IPS DF 6.9 (cell line): Measurements from ENCODE around the gene SMIM10.
A peak's percentile ranks its signal among the peaks of the same experiment; 100 is the strongest.

Source experiments
- DNase-seq: peaks from one replicate; pipeline ENCODE4 v3.0.0-alpha.2; 2013; ENCODE audit warnings: low read depth, low spot score
- H3K27ac ChIP-seq: one replicate; pipeline ENCODE4 v1.5.1; 2013; ENCODE audit warnings: low read length, control low read depth
- H3K27me3 ChIP-seq: 2 replicates; pipeline ENCODE4 v1.6.1; 2013; ENCODE audit warnings: mild to moderate bottlenecking, low read length; ENCODE audit not compliant: control insufficient read depth, insufficient read depth
- H3K36me3 ChIP-seq: 2 replicates; pipeline ENCODE4 v1.6.1; 2013; ENCODE audit warnings: low read length; ENCODE audit not compliant: control insufficient read depth, insufficient read depth
- H3K4me1 ChIP-seq: 2 replicates; pipeline ENCODE4 v1.6.1; 2013; ENCODE audit warnings: low read length; ENCODE audit not compliant: control insufficient read depth, insufficient read depth
- H3K4me3 ChIP-seq: 2 replicates; pipeline ENCODE4 v1.5.1; 2013; ENCODE audit warnings: mild to moderate bottlenecking, low read length
- H3K9me3 ChIP-seq: 2 replicates; pipeline ENCODE4 v1.6.1; 2013; ENCODE audit warnings: low read length, inconsistent platforms; ENCODE audit not compliant: control insufficient read depth, insufficient read depth
- WGBS: extraction: QIAGEN DNeasy Blood & Tissue Kit; methylation state at CpG from one replicate; pipeline ENCODE4 v1.1.7; 2013; ENCODE audit warnings: mixed read lengths, missing lambda C conversion rate; ENCODE audit not compliant: insufficient read length, insufficient coverage; 5-methylcytosine and 5-hydroxymethylcytosine counted together

SMIM10 gene

GRCh38 chrX:134981910-134982309 is 8.9 kb upstream of the SMIM10 start:
- WGBS, result no CpG with 5 or more reads among the region's 3 CpGs
- no peaks in the 10 kb centered on the region for H3K4me1 ChIP-seq
- no peaks in the 10 kb centered on the region for H3K27me3 ChIP-seq
- no peak overlapping the region for H3K27ac ChIP-seq
- H3K36me3 ChIP-seq, result no peaks in the 10 kb centered on the region
- no peak overlapping the region for H3K4me3 ChIP-seq
- DNase-seq, result no peak
- no peaks in the 10 kb centered on the region for H3K9me3 ChIP-seq

- WGBS, result no CpG with 5 or more reads among the region's 2 CpGs
- Histone ChIP-seq H3K4me3 (no peak overlapping the region), H3K27ac (no peak overlapping the region), H3K9me3 (no peaks in the 10 kb centered on the region), H3K4me1 (no peaks in the 10 kb centered on the region), H3K36me3 (no peaks in the 10 kb centered on the region), H3K27me3 (no peaks in the 10 kb centered on the region)
- DNase-seq, result no peak
These were observed 8.0 kb upstream of the SMIM10 start for GRCh38 chrX:134982748-134983147.

GRCh38 chrX:134985479-134985878 is 5.3 kb upstream of the SMIM10 start:
- DNase-seq, result no peak
- no peaks in the 10 kb centered on the region for H3K36me3 ChIP-seq
- WGBS, result no CpG with 5 or more reads among the region's 4 CpGs
- H3K27ac ChIP-seq, result no peak overlapping the region
- no peaks in the 10 kb centered on the region for H3K27me3 ChIP-seq
- no peak overlapping the region for H3K4me3 ChIP-seq
- no peaks in the 10 kb centered on the region for H3K4me1 ChIP-seq
- H3K9me3 ChIP-seq, result no peaks in the 10 kb centered on the region

- Histone ChIP-seq H3K27ac (no peak overlapping the region), H3K4me3 (no peak overlapping the region; the same call in 1 of the 2 replicates), H3K27me3 (no peaks in the 10 kb centered on the region), H3K4me1 (no peaks in the 10 kb centered on the region), H3K9me3 (no peaks in the 10 kb centered on the region), H3K36me3 (no peaks in the 10 kb centered on the region)
- DNase-seq, result no peak
- WGBS, result no CpG with 5 or more reads among the region's 4 CpGs
These were observed 353 bp upstream of the SMIM10 start for GRCh38 chrX:134990475-134990800.

- no peak overlapping the region for H3K4me3 ChIP-seq
- no CpG with 5 or more reads among the region's 1 CpG for WGBS
- H3K27ac ChIP-seq, result no peak overlapping the region
- H3K4me1 ChIP-seq, result no peaks in the 10 kb centered on the region
- no peaks in the 10 kb centered on the region for H3K36me3 ChIP-seq
- H3K9me3 ChIP-seq, result no peaks in the 10 kb centered on the region
- no peak for DNase-seq
- H3K27me3 ChIP-seq, result no peaks in the 10 kb centered on the region
These were observed 6.9 kb downstream of the SMIM10 start for GRCh38 chrX:134997646-134998045.

GRCh38 chrX:134998246-134998645 is 7.5 kb downstream of the SMIM10 start:
- Histone ChIP-seq H3K27me3 (no peaks in the 10 kb centered on the region), H3K4me3 (no peak overlapping the region), H3K4me1 (no peaks in the 10 kb centered on the region), H3K27ac (no peak overlapping the region), H3K9me3 (no peaks in the 10 kb centered on the region), H3K36me3 (no peaks in the 10 kb centered on the region)
- no peak for DNase-seq
- WGBS, result no CpG with 5 or more reads among the region's 4 CpGs

GRCh38 chrX:134999469-134999868 is 8.7 kb downstream of the SMIM10 start:
- H3K9me3 ChIP-seq, result no peaks in the 10 kb centered on the region
- no peak overlapping the region for H3K4me3 ChIP-seq
- DNase-seq, result no peak
- H3K36me3 ChIP-seq, result no peaks in the 10 kb centered on the region
- no peaks in the 10 kb centered on the region for H3K4me1 ChIP-seq
- H3K27ac ChIP-seq, result no peak overlapping the region
- no CpG with 5 or more reads among the region's 4 CpGs for WGBS
- H3K27me3 ChIP-seq, result no peaks in the 10 kb centered on the region

GRCh38 chrX:135000516-135000915 is 9.7 kb downstream of the SMIM10 start:
- Histone ChIP-seq H3K27ac (no peak overlapping the region), H3K9me3 (no peaks in the 10 kb centered on the region), H3K4me3 (no peak overlapping the region), H3K36me3 (no peaks in the 10 kb centered on the region), H3K4me1 (no peaks in the 10 kb centered on the region), H3K27me3 (no peaks in the 10 kb centered on the region)
- WGBS, result no CpG with 5 or more reads among the region's 1 CpG
- DNase-seq, result no peak

- Histone ChIP-seq H3K36me3 (no peaks in the 10 kb centered on the region), H3K4me1 (no peaks in the 10 kb centered on the region), H3K4me3 (peak overlapping the region; percentile 43; the same call in 1 of the 2 replicates), H3K27me3 (no peaks in the 10 kb centered on the region), H3K27ac (no peak overlapping the region), H3K9me3 (no peaks in the 10 kb centered on the region)
- peak; percentile 54 for DNase-seq
- WGBS, result no CpG with 5 or more reads among the region's 35 CpGs
These were observed 13.3 kb downstream of the SMIM10 start for GRCh38 chrX:135003876-135004623.

- Histone ChIP-seq H3K36me3 (no peaks in the 10 kb centered on the region), H3K9me3 (no peaks in the 10 kb centered on the region), H3K27ac (no peak overlapping the region), H3K27me3 (no peaks in the 10 kb centered on the region), H3K4me1 (peaks cover 4% of the 10 kb centered on the region; the same call in 1 of the 2 replicates), H3K4me3 (no peak overlapping the region)
- no peak for DNase-seq
- no CpG with 5 or more reads among the region's 4 CpGs for WGBS
These were observed 15.4 kb downstream of the SMIM10 start for GRCh38 chrX:135006187-135006586.

GRCh38 chrX:135009057-135009610 is 18.3 kb downstream of the SMIM10 start:
- H3K36me3 ChIP-seq, result no peaks in the 10 kb centered on the region
- H3K4me1 ChIP-seq, result peaks cover 6% of the 10 kb centered on the region; the same call in 1 of the 2 replicates
- H3K4me3 ChIP-seq, result no peak overlapping the region
- WGBS, result no CpG with 5 or more reads among the region's 1 CpG
- no peak overlapping the region for H3K27ac ChIP-seq
- no peaks in the 10 kb centered on the region for H3K9me3 ChIP-seq
- no peak for DNase-seq
- H3K27me3 ChIP-seq, result no peaks in the 10 kb centered on the region
